Heart right ventricle (tissue), 16 donors: ENCODE data around the gene TSSK2. TPM values are rescaled to one million over a fixed set of nuclear protein-coding genes. Genes with fewer than 3 reads are reported as not detected.

Source experiments
- ATAC-seq, 8 donors: fragments of 200-7000 bp; cut with Tn5 transposase; one replicate each; pipeline ENCODE4 v1.9.1; 2020; ENCODE audit warnings: mild to moderate bottlenecking in 8 of 8, moderate library complexity in 8 of 8, moderate number of reproducible peaks in 1 of 8
- DNase-seq, 2 donors: peaks; one replicate each; pipeline ENCODE4 v3.0.0-alpha.2; 2020
- H3K27ac ChIP-seq, 10 donors: fragments of 200-600 bp; sonication (generic) in 2 of 10; one replicate each; pipeline versions ENCODE4 v1.5.0 to v1.8.0; 2020 to 2022; ENCODE audit warnings: mild to moderate bottlenecking in 3 of 10
- H3K27me3 ChIP-seq, 7 donors: fragments of 200-600 bp; one replicate each; pipeline ENCODE4 v1.8.0; 2021 to 2022; ENCODE audit warnings: mild to moderate bottlenecking in 2 of 7
- H3K36me3 ChIP-seq, 9 donors: fragments of 200-600 bp; sonication (generic) in 1 of 9; one replicate each; pipeline versions ENCODE4 v1.5.0 to v1.8.0; 2020 to 2022; ENCODE audit warnings: mild to moderate bottlenecking in 2 of 9
- H3K4me1 ChIP-seq, 9 donors: fragments of 200-600 bp; sonication (generic) in 1 of 9; one replicate each; pipeline versions ENCODE4 v1.5.0 to v1.8.0; 2020 to 2022; ENCODE audit warnings: mild to moderate bottlenecking in 4 of 9
- H3K4me3 ChIP-seq, 10 donors: fragments of 200-600 bp; sonication (generic) in 2 of 10; one replicate each; pipeline versions ENCODE4 v1.5.0 to v1.8.0; 2020 to 2022; ENCODE audit warnings: mild to moderate bottlenecking in 7 of 10, moderate library complexity in 2 of 10
- H3K9me3 ChIP-seq, 11 donors: fragments of 200-600 bp in 10 of 11; sonication (generic) in 2 of 11; one replicate each; pipeline versions ENCODE4 v1.5.0 to v1.8.0; 2013 to 2022; ENCODE audit warnings: mild to moderate bottlenecking in 2 of 11, control low read depth in 1 of 11, moderate library complexity in 1 of 11
- WGBS, 2 donors: extraction: QIAGEN DNeasy Blood & Tissue Kit; methylation state at CpG; one replicate each; pipeline ENCODE4 v1.1.7; 2013; ENCODE audit warnings: inconsistent platforms in 1 of 2; 5-methylcytosine and 5-hydroxymethylcytosine counted together
- intact Hi-C, 10 donors: fragments of 100-400 bp; cut with DNase I; formaldehyde crosslinking; loops; one replicate each; pipeline versions ENCODE4 v1.11.1 to v1.14.2; 2022
- polyA plus RNA-seq, 2 donors: library from polyadenylated mRNA; stranded (reverse); fragments of 200-250 nt; gene quantifications; one replicate each; pipeline ENCODE4 v1.2.3, GENCODE V29; 2013
- total RNA-seq, 10 donors: library from RNA; stranded (reverse); fragmentation: NEBNext Ultra II Directional in 3 of 10; extraction: Animal tissue kit (Norgen Biotek cat#: 25700) in 3 of 10; gene quantifications; one replicate each; pipeline versions ENCODE4 v1.2.1 to v1.2.4, GENCODE V29; 2021 to 2023
- TF ChIP-seq, protein P1 (sequence below), 9 donors: fragments of 200-600 bp; sonication (generic) in 2 of 9; IDR thresholded peaks; one replicate each; pipeline versions ENCODE4 v1.5.0 to v1.8.0; 2021 to 2022; ENCODE audit warnings: antibody characterized with exemption in 9 of 9, mild to moderate bottlenecking in 5 of 9, moderate library complexity in 1 of 9
- donor health status: Arrhythmogenic right ventricular cardiomyopathy.
- donor health status: ischemic (EF 13 %, LVEDD 7.1; RV severe dilation, severe dysfunction).
- donor health status: healthy with polysubstance abuse.
- donor health status: DM: no; HTN: yes; CAD: no.
- donor health status: DM: no; HTN: no; CAD: no.
- donor health status: ischemic (EF 25% LVEDD 6.9; RV normal size, moderate dysfunction).
- donor health status: ischemic (EF 25% LVEDD 5.7; RV mildly dilated, moderate dysfunction).
- donor health status: healthy.
- donor health status: DM: yes; HTN: yes; CAD: no.
- donor health status: Ischemic cardiomyopathy.
- donor health status: ischemic (EF 35%, LVEDD 5.7; RV mildly dilated, moderate dysfunction).
- donor health status: nonischemic (EF 11% LVEDD 7.7; RV severe dilation, severe dysfunction).
- donor health status: DM: yes; HTN: yes; CAD: no.
- donor health status: PGD.
- donor health status: ischemic (EF 29% LVEDD 5.4; RV normal size, mild dysfunction).
- donor health status: nonischemic (EF 23%, LVEDD 6.1; RV moderate dilation, normal function).

TSSK2 gene
- total and polyA plus RNA-seq, 12 donors = 0.14 to 0.37 (median 0.19) TPM; not detected in 9

DNA sequence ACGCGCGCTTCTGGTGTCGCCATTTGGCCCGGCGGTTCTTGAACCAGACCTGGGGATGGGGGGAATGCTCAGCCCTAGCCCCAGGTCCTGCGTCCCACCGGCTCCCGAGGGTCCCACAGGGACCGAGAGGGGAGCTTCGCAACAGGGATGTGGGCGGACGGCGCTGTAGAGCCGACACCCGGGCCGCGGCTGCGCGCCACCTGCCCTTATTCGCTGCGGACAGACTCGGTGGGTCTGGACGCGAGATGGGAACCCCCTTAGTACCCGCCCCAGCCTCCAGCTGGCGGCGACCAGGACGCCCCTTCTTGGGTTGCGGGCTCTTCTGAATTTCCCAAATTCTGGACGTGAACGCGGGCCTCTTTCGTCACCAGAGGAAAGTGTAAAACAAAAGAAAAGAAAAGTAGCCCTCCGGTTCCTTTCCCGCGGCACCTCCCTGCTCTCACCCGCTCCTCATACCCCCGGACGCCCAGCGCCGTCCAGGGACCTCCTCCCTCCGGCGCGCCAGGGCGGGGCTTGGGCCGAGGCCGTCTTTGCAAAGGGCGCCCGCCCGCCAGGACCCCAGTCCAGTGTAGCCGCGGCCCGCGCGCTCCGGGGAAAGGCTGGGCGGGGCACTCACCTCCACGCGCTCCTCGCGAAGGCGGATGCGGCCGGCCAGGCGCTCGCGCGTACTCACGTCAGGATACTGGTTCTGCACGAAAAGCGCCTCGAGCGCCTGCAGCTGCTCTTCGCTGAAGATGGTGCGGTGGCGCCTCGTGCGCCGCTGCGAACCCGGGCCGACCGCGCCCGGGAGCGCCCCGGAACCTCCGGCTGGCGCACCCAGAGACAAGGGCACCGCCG is 18.2 kb downstream of the TSSK2 start:
- WGBS, 2 donors = 1% methylated on average over 92 of the region's 92 CpGs
- Histone ChIP-seq H3K36me3 (no peaks in the 10 kb centered on the region), H3K4me1 (peaks cover 0 to 13% (median 8%) of the 10 kb centered on the region in 9 donors), H3K4me3 (peak overlapping the region in 9 of 10 donors; percentile 7 to 44 (median 22)), H3K27ac (no peak overlapping the region), H3K9me3 (no peaks in the 10 kb centered on the region), H3K27me3 (peaks cover 37 to 69% (median 59%) of the 10 kb centered on the region in 7 donors)
- intact Hi-C loops = loop anchor here in 5 of 10 donors (5.0 to 10.0 kb wide), 4 partner anchors 326 to 486 kb away; partner anchors contain the start of genes CDC45 (in 1 of the 5) and UFD1 (in 1 of the 5)
- ATAC-seq (no peak), DNase-seq (no peak)
- TF ChIP-seq, protein P1, sequence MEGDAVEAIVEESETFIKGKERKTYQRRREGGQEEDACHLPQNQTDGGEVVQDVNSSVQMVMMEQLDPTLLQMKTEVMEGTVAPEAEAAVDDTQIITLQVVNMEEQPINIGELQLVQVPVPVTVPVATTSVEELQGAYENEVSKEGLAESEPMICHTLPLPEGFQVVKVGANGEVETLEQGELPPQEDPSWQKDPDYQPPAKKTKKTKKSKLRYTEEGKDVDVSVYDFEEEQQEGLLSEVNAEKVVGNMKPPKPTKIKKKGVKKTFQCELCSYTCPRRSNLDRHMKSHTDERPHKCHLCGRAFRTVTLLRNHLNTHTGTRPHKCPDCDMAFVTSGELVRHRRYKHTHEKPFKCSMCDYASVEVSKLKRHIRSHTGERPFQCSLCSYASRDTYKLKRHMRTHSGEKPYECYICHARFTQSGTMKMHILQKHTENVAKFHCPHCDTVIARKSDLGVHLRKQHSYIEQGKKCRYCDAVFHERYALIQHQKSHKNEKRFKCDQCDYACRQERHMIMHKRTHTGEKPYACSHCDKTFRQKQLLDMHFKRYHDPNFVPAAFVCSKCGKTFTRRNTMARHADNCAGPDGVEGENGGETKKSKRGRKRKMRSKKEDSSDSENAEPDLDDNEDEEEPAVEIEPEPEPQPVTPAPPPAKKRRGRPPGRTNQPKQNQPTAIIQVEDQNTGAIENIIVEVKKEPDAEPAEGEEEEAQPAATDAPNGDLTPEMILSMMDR (IDR thresholded peaks at IDR 0.05) = no peak

DNA sequence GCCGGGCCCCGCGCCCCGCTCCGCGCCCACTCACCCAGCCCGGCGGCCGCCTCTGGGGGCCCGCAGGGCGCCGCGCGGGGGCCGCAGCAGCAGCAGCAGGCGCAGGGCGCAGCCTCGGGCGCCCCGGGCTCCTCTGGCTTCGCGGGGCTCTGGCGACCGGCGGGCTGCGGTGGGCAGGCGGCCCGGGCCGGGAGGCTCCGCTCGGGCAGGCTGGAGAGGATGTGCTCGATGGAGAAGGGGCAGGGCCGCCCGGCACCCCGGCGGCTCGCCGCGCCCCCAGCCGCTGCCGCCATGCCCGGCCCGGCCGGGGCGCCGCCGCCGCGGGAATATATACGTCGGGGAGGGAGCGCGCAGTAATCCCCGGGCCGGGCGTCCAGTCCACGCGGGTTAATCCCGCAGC is 18.9 kb downstream of the TSSK2 start, which contains the start of gene GSC2:
TSS of gene GSC2 (minus strand) at position 302 of the 400 bp plus-strand sequence. CDS start at position 293, 9 bp downstream.
- no peak within 1 kb of the TSS for H3K27ac ChIP-seq
- H3K9me3 ChIP-seq = no peaks in the 10 kb centered on the region
- DNase-seq (no peak), ATAC-seq (no peak)
- intact Hi-C loops = loop anchor here in 5 of 10 donors (5.0 to 10.0 kb wide), 4 partner anchors 325 to 485 kb away; partner anchors contain the start of genes CDC45 (in 1 of the 5) and UFD1 (in 1 of the 5)
- H3K4me3 ChIP-seq = peak within 1 kb of the TSS in 9 of 10 donors; percentile 7 to 44 (median 22)
- no peaks in the 10 kb centered on the region for H3K36me3 ChIP-seq
- TF ChIP-seq, protein P1 (IDR thresholded peaks at IDR 0.05) = no peak
- H3K27me3 ChIP-seq = peaks cover 37 to 70% (median 63%) of the 10 kb centered on the region in 7 donors
- WGBS, 2 donors = 0 to 2% methylated on average over 5 to 59 of the region's 59 CpGs
- peaks cover 0 to 11% (median 8%) of the 10 kb centered on the region in 9 donors for H3K4me1 ChIP-seq

DNA sequence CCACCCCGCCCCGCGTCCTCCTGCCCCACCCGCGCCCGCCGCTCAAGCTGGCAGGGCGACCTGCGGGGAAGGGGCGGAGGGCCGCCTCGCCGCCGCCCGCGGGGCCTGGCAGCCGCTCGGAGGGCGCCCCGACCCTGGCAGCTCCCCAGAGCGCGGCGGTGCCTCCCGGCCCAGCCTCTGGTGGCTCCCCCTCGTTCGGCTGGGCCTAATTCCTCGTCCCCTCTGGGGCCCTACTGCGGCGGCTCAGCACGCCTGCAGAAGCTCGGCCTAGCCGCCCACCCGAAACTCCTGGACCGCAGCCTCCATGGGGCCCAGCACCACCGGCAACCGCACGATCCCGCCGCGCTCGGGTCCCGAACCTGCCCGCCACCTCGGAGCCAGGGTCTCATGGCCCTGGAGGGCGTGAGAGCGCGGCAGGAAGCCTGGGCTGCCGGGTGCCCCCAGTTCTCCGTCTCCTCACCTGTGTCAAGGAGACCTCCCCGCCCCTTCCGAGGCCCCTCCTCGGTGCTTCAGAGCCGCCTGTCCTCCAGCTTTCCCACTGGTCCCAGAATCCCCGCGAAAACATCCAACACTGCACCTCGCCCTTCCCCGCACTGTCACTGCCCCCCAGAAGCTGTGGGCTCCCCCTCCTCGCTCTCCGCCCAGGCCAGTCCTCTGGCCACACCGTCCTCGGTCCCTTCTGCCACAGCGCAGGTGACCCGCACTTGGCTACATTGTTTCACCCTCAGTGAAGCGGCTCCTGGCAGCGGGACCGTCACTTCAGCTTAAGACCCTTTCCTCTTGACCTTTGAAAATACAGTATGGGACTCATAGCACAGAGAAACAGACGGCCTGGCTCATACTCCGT is 19.6 kb downstream of the TSSK2 start:
- intact Hi-C loops = no loop called here
- H3K4me3 ChIP-seq = no peak overlapping the region
- TF ChIP-seq, protein P1 (IDR thresholded peaks at IDR 0.05) = no peak
- no peaks in the 10 kb centered on the region for H3K36me3 ChIP-seq
- H3K4me1 ChIP-seq = peaks cover 0 to 11% (median 8%) of the 10 kb centered on the region in 9 donors
- WGBS, 2 donors = 9 to 11% methylated on average over 42 to 67 of the region's 68 CpGs
- peaks cover 37 to 71% (median 63%) of the 10 kb centered on the region in 7 donors for H3K27me3 ChIP-seq
- no peaks in the 10 kb centered on the region for H3K9me3 ChIP-seq
- no peak overlapping the region for H3K27ac ChIP-seq
- DNase-seq (no peak), ATAC-seq (no peak)
